HEK293 (cell line): ENCODE measurements around the gene DNAJC11.

Experiments
- CTCF ChIA-PET: fragments of 350-600 bp; formaldehyde crosslinking; extraction: SDS; loops from one replicate; lab custom pipeline; 2021; ENCODE audit warnings: antibody characterized with exemption; lab: Yijun Ruan, JAX
- POLR2A ChIA-PET: fragments of 300-600 bp; formaldehyde crosslinking; extraction: SDS; loops from one replicate; lab custom pipeline; 2020; ENCODE audit warnings: antibody characterized with exemption, inconsistent platforms; lab: Yijun Ruan, JAX
- H3K27ac ChIP-seq: fragments of 200-500 bp; sonication (Bioruptor generic); 2 replicates; pipeline ENCODE4 v1.5.1; 2014; ENCODE audit warnings: low read depth, low read length, control low read depth, inconsistent platforms; ENCODE audit errors: extremely low read depth
- H3K36me3 ChIP-seq, 2 experiments: fragments of 200-500 bp in 1 of 2; sonication (Bioruptor generic) in 1 of 2; 1 replicate in 1 of 2; 2 replicates in 1 of 2; pipeline ENCODE4 v1.5.1; 2014 to 2017; ENCODE audit warnings: inconsistent platforms in 2 of 2, low read length in 2 of 2; ENCODE audit not compliant: control insufficient read depth in 2 of 2, insufficient read depth in 1 of 2
- H3K4me1 ChIP-seq: fragments of 200-500 bp; sonication (Bioruptor generic); 2 replicates; pipeline ENCODE4 v1.5.1; 2014; ENCODE audit warnings: mild to moderate bottlenecking, low read length, inconsistent platforms; ENCODE audit not compliant: control insufficient read depth, insufficient read depth
- H3K4me3 ChIP-seq: 2 replicates; pipeline ENCODE4 v1.5.1; 2011; ENCODE audit warnings: low read depth, mild to moderate bottlenecking, control low read depth, low read length, moderate library complexity
- H3K9me3 ChIP-seq: fragments of 200-500 bp; sonication (Bioruptor generic); 2 replicates; pipeline ENCODE4 v1.5.1; 2014; ENCODE audit warnings: low read depth, low read length, inconsistent platforms; ENCODE audit not compliant: control insufficient read depth, insufficient read depth
- KLF1 ChIP-seq: fragments of 450-650 bp; formaldehyde crosslinking; IDR thresholded peaks from 2 replicates; pipeline ENCODE4 v1.5.1; 2016; ENCODE audit warnings: missing biosample characterization, missing genetic modification characterization
- KLF8 ChIP-seq: fragments of 450-650 bp; formaldehyde crosslinking; IDR thresholded peaks from 2 replicates; pipeline ENCODE4 v1.5.1; 2016; ENCODE audit warnings: missing biosample characterization, missing genetic modification characterization
- MZF1 ChIP-seq: fragments of 450-650 bp; formaldehyde crosslinking; IDR thresholded peaks from 2 replicates; pipeline ENCODE4 v1.5.1; 2017; ENCODE audit warnings: missing biosample characterization, missing genetic modification characterization, borderline replicate concordance
- SCRT2 ChIP-seq: fragments of 450-650 bp; formaldehyde crosslinking; IDR thresholded peaks from 2 replicates; pipeline ENCODE4 v1.5.1; 2016; ENCODE audit warnings: missing biosample characterization, missing genetic modification characterization
- SP7 ChIP-seq: fragments of 450-650 bp; formaldehyde crosslinking; IDR thresholded peaks from 2 replicates; pipeline ENCODE4 v1.5.1; 2016; ENCODE audit warnings: missing biosample characterization, missing genetic modification characterization
- WT1 ChIP-seq: fragments of 450-650 bp; formaldehyde crosslinking; IDR thresholded peaks from 2 replicates; pipeline ENCODE4 v1.5.1; 2016; ENCODE audit warnings: missing biosample characterization, missing genetic modification characterization
- ZBTB20 ChIP-seq: fragments of 450-650 bp; formaldehyde crosslinking; IDR thresholded peaks from 2 replicates; pipeline ENCODE4 v1.5.1; 2016; ENCODE audit warnings: missing biosample characterization, missing genetic modification characterization
- ZBTB48 ChIP-seq: fragments of 450-650 bp; formaldehyde crosslinking; IDR thresholded peaks from 2 replicates; pipeline ENCODE4 v1.5.1; 2016; ENCODE audit warnings: missing biosample characterization, missing genetic modification characterization
- ZBTB8A ChIP-seq: fragments of 450-650 bp; formaldehyde crosslinking; IDR thresholded peaks from 2 replicates; pipeline ENCODE4 v1.5.1; 2016; ENCODE audit warnings: missing biosample characterization, missing genetic modification characterization
- ZEB2 ChIP-seq: fragments of 450-650 bp; formaldehyde crosslinking; IDR thresholded peaks from 2 replicates; pipeline ENCODE4 v1.5.1; 2016; ENCODE audit warnings: missing biosample characterization, missing genetic modification characterization
- ZNF175 ChIP-seq: fragments of 450-650 bp; formaldehyde crosslinking; IDR thresholded peaks from 2 replicates; pipeline ENCODE4 v1.5.1; 2016; ENCODE audit warnings: missing biosample characterization, missing genetic modification characterization
- ZNF248 ChIP-seq: fragments of 450-650 bp; formaldehyde crosslinking; IDR thresholded peaks from 2 replicates; pipeline ENCODE4 v1.5.1; 2017; ENCODE audit warnings: missing biosample characterization, missing genetic modification characterization
- ZNF335 ChIP-seq: fragments of 450-650 bp; formaldehyde crosslinking; conservative IDR thresholded peaks from 2 replicates; pipeline ENCODE4 v1.5.1; 2016; ENCODE audit warnings: missing biosample characterization, missing genetic modification characterization
- ZNF548 ChIP-seq: fragments of 450-650 bp; formaldehyde crosslinking; IDR thresholded peaks from 2 replicates; pipeline ENCODE4 v1.5.1; 2016; ENCODE audit warnings: missing biosample characterization, missing genetic modification characterization
- ZNF561 ChIP-seq: fragments of 450-650 bp; IDR thresholded peaks from 2 replicates; pipeline ENCODE4 v1.5.1; 2018; ENCODE audit warnings: missing biosample characterization, missing genetic modification characterization, borderline replicate concordance
- ZNF600 ChIP-seq: fragments of 450-650 bp; formaldehyde crosslinking; IDR thresholded peaks from 2 replicates; pipeline ENCODE4 v1.5.1; 2016; ENCODE audit warnings: missing biosample characterization, missing genetic modification characterization
- ZNF621 ChIP-seq: fragments of 450-650 bp; formaldehyde crosslinking; IDR thresholded peaks from 2 replicates; pipeline ENCODE4 v1.5.1; 2017; ENCODE audit warnings: missing biosample characterization, missing genetic modification characterization
- ZNF623 ChIP-seq: fragments of 450-650 bp; formaldehyde crosslinking; IDR thresholded peaks from 2 replicates; pipeline ENCODE4 v1.5.1; 2016; ENCODE audit warnings: missing biosample characterization, missing genetic modification characterization
- ZNF660 ChIP-seq: fragments of 450-650 bp; IDR thresholded peaks from 2 replicates; pipeline ENCODE4 v1.5.1; 2018; ENCODE audit warnings: missing biosample characterization, mild to moderate bottlenecking, missing genetic modification characterization
- ZNF677 ChIP-seq: fragments of 450-650 bp; IDR thresholded peaks from 2 replicates; pipeline ENCODE4 v1.5.0; 2018; ENCODE audit warnings: missing biosample characterization, mild to moderate bottlenecking, missing genetic modification characterization, moderate library complexity
- ZSCAN30 ChIP-seq: fragments of 450-650 bp; IDR thresholded peaks from 2 replicates; pipeline ENCODE4 v1.5.1; 2018; ENCODE audit warnings: missing biosample characterization, mild to moderate bottlenecking, missing genetic modification characterization, moderate library complexity
- TF ChIP-seq, protein P1 (sequence below): fragments of 450-650 bp; formaldehyde crosslinking; IDR thresholded peaks from 2 replicates; pipeline ENCODE4 v1.5.1; 2016; ENCODE audit warnings: missing biosample characterization, missing genetic modification characterization
- TF ChIP-seq, protein P2 (sequence below): fragments of 450-650 bp; formaldehyde crosslinking; IDR thresholded peaks from 2 replicates; pipeline ENCODE4 v1.5.1; 2016; ENCODE audit warnings: missing biosample characterization, missing genetic modification characterization

DNAJC11 gene

DNA sequence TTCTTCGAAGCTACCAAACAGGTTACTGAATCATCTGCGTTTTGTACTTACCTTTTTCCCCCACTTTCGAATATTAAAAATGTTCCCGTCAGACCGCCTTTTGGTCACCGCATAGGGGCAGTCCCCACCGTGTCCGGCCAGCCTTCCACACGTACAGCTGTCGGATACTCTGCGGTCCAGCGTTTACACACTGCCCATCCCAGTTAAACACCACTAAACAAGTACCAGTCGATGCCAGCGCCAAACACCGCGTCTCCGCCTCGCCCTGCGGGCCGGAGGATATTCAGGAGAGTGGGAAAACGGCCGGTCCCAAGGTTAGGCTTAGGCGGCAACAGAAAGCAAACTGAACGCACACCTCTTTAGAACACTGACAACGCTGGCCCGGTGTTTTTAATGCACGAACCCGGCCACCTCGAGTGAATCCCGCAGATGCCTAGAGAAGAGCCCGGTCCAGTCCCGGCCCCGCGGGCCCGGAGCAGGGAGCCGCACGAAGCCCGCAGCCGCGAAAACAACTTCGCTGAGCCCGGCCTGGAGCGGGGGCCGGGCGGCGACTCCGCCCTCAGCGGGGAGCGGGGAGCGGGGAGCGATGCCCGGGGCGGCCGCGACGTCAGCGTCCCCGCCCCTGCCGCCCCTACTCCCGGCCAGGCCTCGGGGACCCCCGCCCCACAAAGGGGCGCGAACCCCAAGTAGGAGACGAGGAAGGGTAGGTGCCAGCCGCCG lies 88.8 kb downstream of the DNAJC11 start:
- Histone ChIP-seq H3K36me3 (peaks cover 6 to 15% of the 10 kb centered on the region in 2 experiments; a peak in 2 of 3 replicates), H3K4me1 (peaks cover 3% of the 10 kb centered on the region; the same call in 1 of the 2 replicates), H3K4me3 (peak overlapping the region; percentile 67), H3K9me3 (no peaks in the 10 kb centered on the region)
- CTCF ChIA-PET: interaction anchor here (0.6 to 0.7 kb wide), 2 partner anchors 33 to 60 kb away, joined by 3 to 5 read pairs; no protein-coding TSS in a partner anchor
- POLR2A ChIA-PET: interaction anchor here (0.7 to 1.4 kb wide), 6 partner anchors 9 to 33 kb away, joined by 3 to 10 read pairs (median 6); partner anchors contain the start of gene ZBTB48
- TF ChIP-seq MZF1 (tag by site-specific recombination) (peak; percentile 39; the same call in 1 of the 2 replicates), ZNF335 (tag by site-specific recombination) (peak; percentile 46), SP7 (tag by site-specific recombination) (peak; percentile 28; the same call in 1 of the 2 replicates), KLF1 (tag by site-specific recombination) (peak; percentile 17; the same call in 1 of the 2 replicates), ZSCAN30 (tag by site-specific recombination) (peak; percentile 21; the same call in 1 of the 2 replicates), ZBTB8A (tag by site-specific recombination) (peak; percentile 35), SCRT2 (tag by site-specific recombination) (peak; percentile 15; the same call in 1 of the 2 replicates), KLF8 (peak; percentile 10; the same call in 1 of the 2 replicates), ZNF621 (tag by site-specific recombination) (no peak), WT1 (tag by site-specific recombination) (no peak), ZNF548 (no peak), ZNF600 (tag by site-specific recombination) (0 out of 2 replicates have a peak, but pooled peaks have one; percentile 33), ZNF561 (tag by site-specific recombination) (no peak), ZNF175 (tag by site-specific recombination) (no peak), ZNF623 (tag by site-specific recombination) (no peak), ZBTB20 (tag by site-specific recombination) (peak; percentile 47), ZNF660 (tag by site-specific recombination) (peak; percentile 27; the same call in 1 of the 2 replicates), ZEB2 (tag by site-specific recombination) (peak; percentile 45; the same call in 1 of the 2 replicates), ZNF677 (tag by site-specific recombination) (peak; percentile 36; the same call in 1 of the 2 replicates), ZBTB48 (tag by site-specific recombination) (no peak), ZNF248 (no peak)
- TF ChIP-seq, protein P1, sequence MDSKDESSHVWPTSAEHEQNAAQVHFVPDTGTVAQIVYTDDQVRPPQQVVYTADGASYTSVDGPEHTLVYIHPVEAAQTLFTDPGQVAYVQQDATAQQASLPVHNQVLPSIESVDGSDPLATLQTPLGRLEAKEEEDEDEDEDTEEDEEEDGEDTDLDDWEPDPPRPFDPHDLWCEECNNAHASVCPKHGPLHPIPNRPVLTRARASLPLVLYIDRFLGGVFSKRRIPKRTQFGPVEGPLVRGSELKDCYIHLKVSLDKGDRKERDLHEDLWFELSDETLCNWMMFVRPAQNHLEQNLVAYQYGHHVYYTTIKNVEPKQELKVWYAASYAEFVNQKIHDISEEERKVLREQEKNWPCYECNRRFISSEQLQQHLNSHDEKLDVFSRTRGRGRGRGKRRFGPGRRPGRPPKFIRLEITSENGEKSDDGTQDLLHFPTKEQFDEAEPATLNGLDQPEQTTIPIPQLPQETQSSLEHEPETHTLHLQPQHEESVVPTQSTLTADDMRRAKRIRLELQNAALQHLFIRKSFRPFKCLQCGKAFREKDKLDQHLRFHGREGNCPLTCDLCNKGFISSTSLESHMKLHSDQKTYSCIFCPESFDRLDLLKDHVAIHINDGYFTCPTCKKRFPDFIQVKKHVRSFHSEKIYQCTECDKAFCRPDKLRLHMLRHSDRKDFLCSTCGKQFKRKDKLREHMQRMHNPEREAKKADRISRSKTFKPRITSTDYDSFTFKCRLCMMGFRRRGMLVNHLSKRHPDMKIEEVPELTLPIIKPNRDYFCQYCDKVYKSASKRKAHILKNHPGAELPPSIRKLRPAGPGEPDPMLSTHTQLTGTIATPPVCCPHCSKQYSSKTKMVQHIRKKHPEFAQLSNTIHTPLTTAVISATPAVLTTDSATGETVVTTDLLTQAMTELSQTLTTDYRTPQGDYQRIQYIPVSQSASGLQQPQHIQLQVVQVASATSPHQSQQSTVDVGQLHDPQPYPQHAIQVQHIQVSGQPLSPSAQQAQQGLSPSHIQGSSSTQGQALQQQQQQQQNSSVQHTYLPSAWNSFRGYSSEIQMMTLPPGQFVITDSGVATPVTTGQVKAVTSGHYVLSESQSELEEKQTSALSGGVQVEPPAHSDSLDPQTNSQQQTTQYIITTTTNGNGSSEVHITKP: peak; percentile 12
- TF ChIP-seq, protein P2, sequence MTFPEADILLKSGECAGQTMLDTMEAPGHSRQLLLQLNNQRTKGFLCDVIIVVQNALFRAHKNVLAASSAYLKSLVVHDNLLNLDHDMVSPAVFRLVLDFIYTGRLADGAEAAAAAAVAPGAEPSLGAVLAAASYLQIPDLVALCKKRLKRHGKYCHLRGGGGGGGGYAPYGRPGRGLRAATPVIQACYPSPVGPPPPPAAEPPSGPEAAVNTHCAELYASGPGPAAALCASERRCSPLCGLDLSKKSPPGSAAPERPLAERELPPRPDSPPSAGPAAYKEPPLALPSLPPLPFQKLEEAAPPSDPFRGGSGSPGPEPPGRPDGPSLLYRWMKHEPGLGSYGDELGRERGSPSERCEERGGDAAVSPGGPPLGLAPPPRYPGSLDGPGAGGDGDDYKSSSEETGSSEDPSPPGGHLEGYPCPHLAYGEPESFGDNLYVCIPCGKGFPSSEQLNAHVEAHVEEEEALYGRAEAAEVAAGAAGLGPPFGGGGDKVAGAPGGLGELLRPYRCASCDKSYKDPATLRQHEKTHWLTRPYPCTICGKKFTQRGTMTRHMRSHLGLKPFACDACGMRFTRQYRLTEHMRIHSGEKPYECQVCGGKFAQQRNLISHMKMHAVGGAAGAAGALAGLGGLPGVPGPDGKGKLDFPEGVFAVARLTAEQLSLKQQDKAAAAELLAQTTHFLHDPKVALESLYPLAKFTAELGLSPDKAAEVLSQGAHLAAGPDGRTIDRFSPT (tag by site-specific recombination): peak; percentile 62; the same call in 1 of the 2 replicates
- TF ChIP-seq, all 188 proteins: peak for 15
- peak overlapping the region; percentile 70 for H3K27ac ChIP-seq
